H1 (cell line): ENCODE measurements around the gene MCRS1. TPM values are rescaled to one million over a fixed set of nuclear protein-coding genes. Genes with fewer than 3 reads are reported as not detected.

Source experiments
- PHF8 ChIP-seq: fragments of 200-600 bp; sonication (generic); conservative IDR thresholded peaks from 2 replicates; pipeline ENCODE4 v1.7.1; 2012; ENCODE audit warnings: low read depth, mild to moderate bottlenecking, inconsistent platforms, low read length, moderate library complexity
- polyA plus RNA-seq, 7 experiments: library from polyadenylated mRNA; depleted of rRNA in 3 of 7; stranded (reverse) in 5 of 7; unstranded in 2 of 7; fragments of >200 nt in 5 of 7; fragments of 200-250 nt in 2 of 7; gene quantifications; 1 replicate in 5 of 7; 2 replicates in 1 of 7; 4 replicates in 1 of 7; pipeline versions ENCODE4 v1.2.1 to v1.2.3, GENCODE V29; 2011 to 2013; ENCODE audit warnings: missing spikeins in 2 of 7, mixed read lengths in 2 of 7
- total RNA-seq: library from RNA; stranded (reverse); fragmentation: NEBNext Ultra II Directional; extraction: Animal tissue kit (Norgen Biotek cat#: 25700); gene quantifications from 2 replicates; pipeline ENCODE4 v1.2.1, GENCODE V29; 2021

The MCRS1 gene
- total and polyA plus RNA-seq, 2 of the 8 experiments (the other 6 are each of a cell fraction or from before 2014, with no cell fraction given), result 90.3 to 139 TPM

GRCh38 chr12:49588721-49589516, 21.0 kb upstream of the MCRS1 start (continued):
- TF ChIP-seq PHF8, result no peak
